IMR-90 (cell line): ENCODE measurements around the gene CTSO. TPM values are rescaled to one million over a fixed set of nuclear protein-coding genes. Genes with fewer than 3 reads are reported as not detected.

ENCODE experiments used
- ATAC-seq: fragments of 200-7000 bp; cut with Tn5 transposase; 2 replicates; pipeline ENCODE4 v1.9.1; 2020; ENCODE audit warnings: low read depth, mild to moderate bottlenecking, moderate library complexity
- BruUV-seq: library from RNA; stranded (reverse); fragments of 400-500 nt; replicated peaks from 2 replicates; lab custom pipeline; 2021; lab: Mats Ljungman, UMichigan
- CTCF ChIA-PET: fragments of 300-600 bp; formaldehyde crosslinking; extraction: SDS; loops from one replicate; lab custom pipeline; 2021; ENCODE audit warnings: antibody characterized with exemption; lab: Yijun Ruan, JAX
- POLR2A ChIA-PET: fragments of 300-600 bp; sonication (Branson Sonifier 250); formaldehyde crosslinking; loops from one replicate; lab custom pipeline; 2022; ENCODE audit warnings: antibody characterized with exemption; ENCODE audit not compliant: unreplicated experiment; lab: Charles Lee
- DNase-seq: peaks from one replicate; pipeline ENCODE4 v3.0.0; 2013
- H2AFZ ChIP-seq: replicated peaks from 2 replicates; pipeline ENCODE3; 2013; ENCODE audit warnings: low read length, mild to moderate bottlenecking; ENCODE audit not compliant: poor library complexity
- H2AK5ac ChIP-seq: 2 replicates; pipeline ENCODE4 v1.6.1; 2013; ENCODE audit warnings: low read depth, low read length, inconsistent platforms
- H2AK9ac ChIP-seq: replicated peaks from 2 replicates; pipeline ENCODE3; 2013; ENCODE audit warnings: mild to moderate bottlenecking, low read depth, low read length, moderate library complexity; ENCODE audit not compliant: poor library complexity
- H2BK120ac ChIP-seq: 2 replicates; pipeline ENCODE4 v1.6.1; 2013; ENCODE audit warnings: low read depth, low read length, inconsistent platforms
- H2BK15ac ChIP-seq: 3 replicates; pipeline ENCODE4 v1.6.1; 2013; ENCODE audit warnings: low read depth, low read length, inconsistent platforms
- H2BK20ac ChIP-seq: 2 replicates; pipeline ENCODE4 v1.6.1; 2013; ENCODE audit warnings: low read depth, mild to moderate bottlenecking, inconsistent platforms, low read length, moderate library complexity
- H2BK5ac ChIP-seq: 2 replicates; pipeline ENCODE4 v1.6.1; 2013; ENCODE audit warnings: mild to moderate bottlenecking, low read depth, low read length, inconsistent platforms; ENCODE audit not compliant: poor library complexity, severe bottlenecking
- H3K14ac ChIP-seq: replicated peaks from 2 replicates; pipeline ENCODE4 v1.6.1; 2013; ENCODE audit warnings: low read depth, low read length, inconsistent platforms
- H3K18ac ChIP-seq: 2 replicates; pipeline ENCODE4 v1.6.1; 2013; ENCODE audit warnings: low read depth, low read length, control low read depth
- H3K23ac ChIP-seq: 2 replicates; pipeline ENCODE4 v1.6.1; 2013; ENCODE audit warnings: low read depth, low read length, inconsistent platforms
- H3K27ac ChIP-seq: 2 replicates; pipeline ENCODE4 v1.5.1; 2013; ENCODE audit warnings: mild to moderate bottlenecking, control low read depth, low read length; ENCODE audit not compliant: insufficient read depth
- H3K27me3 ChIP-seq: 2 replicates; pipeline ENCODE4 v1.6.1; 2013; ENCODE audit warnings: low read length; ENCODE audit not compliant: control insufficient read depth, insufficient read depth
- H3K36me3 ChIP-seq: 2 replicates; pipeline ENCODE4 v1.6.1; 2013; ENCODE audit warnings: low read length, mixed read lengths; ENCODE audit not compliant: control insufficient read depth, insufficient read depth
- H3K4ac ChIP-seq: 2 replicates; pipeline ENCODE4 v1.6.1; 2013; ENCODE audit warnings: low read depth, low read length, inconsistent platforms
- H3K4me1 ChIP-seq: 2 replicates; pipeline ENCODE4 v1.6.1; 2013; ENCODE audit warnings: low read length, mixed read lengths; ENCODE audit not compliant: control insufficient read depth, insufficient read depth
- H3K4me2 ChIP-seq: 2 replicates; pipeline ENCODE4 v1.6.1; 2013; ENCODE audit warnings: low read depth, mild to moderate bottlenecking, control low read depth, low read length, moderate library complexity
- H3K4me3 ChIP-seq: 2 replicates; pipeline ENCODE4 v1.5.1; 2013; ENCODE audit warnings: low read depth, mild to moderate bottlenecking, control low read depth, low read length, moderate library complexity; ENCODE audit not compliant: insufficient read depth
- H3K56ac ChIP-seq: 2 replicates; pipeline ENCODE4 v1.6.1; 2013; ENCODE audit warnings: low read length, inconsistent platforms; ENCODE audit not compliant: insufficient read depth; ENCODE audit errors: extremely low read depth
- H3K79me1 ChIP-seq, 2 experiments: 2 replicates each; pipeline ENCODE4 v1.6.1; 2013; ENCODE audit warnings: low read length in 2 of 2, inconsistent platforms in 1 of 2, low read depth in 1 of 2
- H3K9ac ChIP-seq: 2 replicates; pipeline ENCODE4 v1.6.1; 2013; ENCODE audit warnings: low read depth, low read length, control low read depth
- H3K9me1 ChIP-seq: 2 replicates; pipeline ENCODE4 v1.6.1; 2013; ENCODE audit warnings: low read length, inconsistent platforms; ENCODE audit not compliant: insufficient read depth
- H3K9me3 ChIP-seq: 2 replicates; pipeline ENCODE4 v1.6.1; 2013; ENCODE audit warnings: low read length; ENCODE audit not compliant: control insufficient read depth, insufficient read depth
- H4K20me1 ChIP-seq: 2 replicates; pipeline ENCODE4 v1.6.1; 2013; ENCODE audit warnings: low read length, inconsistent platforms; ENCODE audit not compliant: insufficient read depth
- H4K5ac ChIP-seq: 2 replicates; pipeline ENCODE4 v1.6.1; 2013; ENCODE audit warnings: mild to moderate bottlenecking, low read depth, low read length, control low read depth
- H4K8ac ChIP-seq, 2 experiments: 2 replicates each; pipeline ENCODE4 v1.6.1; 2013; ENCODE audit warnings: low read depth in 2 of 2, low read length in 2 of 2, control low read depth in 1 of 2, inconsistent platforms in 1 of 2
- H4K91ac ChIP-seq: 2 replicates; pipeline ENCODE4 v1.6.1; 2013; ENCODE audit warnings: low read depth, low read length, inconsistent platforms; ENCODE audit not compliant: insufficient read depth
- BHLHE40 ChIP-seq: fragments of 150-350 bp; IDR thresholded peaks from 2 replicates; pipeline ENCODE4 v1.6.1; 2016; ENCODE audit warnings: mild to moderate bottlenecking, low read depth, low read length
- CEBPB ChIP-seq: IDR thresholded peaks from 2 replicates; pipeline ENCODE4 v1.6.1; 2012; ENCODE audit warnings: low read depth, low read length, improper control_type of control experiment
- CHD1 ChIP-seq: IDR thresholded peaks from 2 replicates; pipeline ENCODE4 v1.6.1; 2012; ENCODE audit warnings: low read depth, low read length, improper control_type of control experiment
- FOS ChIP-seq: fragments of 150-350 bp; IDR thresholded peaks from 2 replicates; pipeline ENCODE4 v1.6.1; 2016; ENCODE audit warnings: low read depth, low read length
- MAFK ChIP-seq: IDR thresholded peaks from 2 replicates; pipeline ENCODE4 v1.6.1; 2012; ENCODE audit warnings: low read depth, low read length, improper control_type of control experiment
- MAZ ChIP-seq: IDR thresholded peaks from 2 replicates; pipeline ENCODE4 v1.6.1; 2012; ENCODE audit warnings: low read depth, mild to moderate bottlenecking, low read length, improper control_type of control experiment, moderate library complexity, borderline replicate concordance
- MXI1 ChIP-seq: IDR thresholded peaks from 2 replicates; pipeline ENCODE4 v1.6.1; 2012; ENCODE audit warnings: low read depth, mild to moderate bottlenecking, low read length, moderate library complexity, borderline replicate concordance
- NFE2L2 ChIP-seq: fragments of 150-350 bp; IDR thresholded peaks from 2 replicates; pipeline ENCODE4 v1.6.1; 2016; ENCODE audit warnings: low read depth, mild to moderate bottlenecking, low read length
- POLR2A ChIP-seq: IDR thresholded peaks from 2 replicates; pipeline ENCODE4 v1.6.1; 2012; ENCODE audit warnings: mild to moderate bottlenecking, low read depth, low read length
- RAD21 ChIP-seq: IDR thresholded peaks from 2 replicates; pipeline ENCODE4 v1.6.1; 2012; ENCODE audit warnings: low read length, improper control_type of control experiment
- RCOR1 ChIP-seq: IDR thresholded peaks from 2 replicates; pipeline ENCODE4 v1.6.1; 2012; ENCODE audit warnings: mild to moderate bottlenecking, low read length, improper control_type of control experiment; ENCODE audit not compliant: insufficient replicate concordance
- RFX5 ChIP-seq: IDR thresholded peaks from 2 replicates; pipeline ENCODE4 v1.8.0; 2012; ENCODE audit warnings: low read depth, mild to moderate bottlenecking, low read length, moderate library complexity
- SMC3 ChIP-seq: fragments of 150-350 bp; IDR thresholded peaks from 2 replicates; pipeline ENCODE4 v1.6.1; 2016; ENCODE audit warnings: low read depth, mild to moderate bottlenecking, antibody characterized with exemption, low read length, moderate library complexity
- WGBS, 2 experiments: methylation state at CpG; one replicate each; pipeline versions ENCODE4 v1.1.5 to v1.1.7; 2013; ENCODE audit warnings: missing lambda C conversion rate in 2 of 2; ENCODE audit not compliant: insufficient read length in 1 of 2; ENCODE audit errors: extremely low coverage in 2 of 2; 5-methylcytosine and 5-hydroxymethylcytosine counted together
- dilution Hi-C: fragments of 300-500 bp; cut with HindIII; formaldehyde crosslinking; loops from one replicate; pipeline ENCODE4 v1.14.3; 2018; ENCODE audit warnings: low sequenced_read_pairs; ENCODE audit not compliant: unreplicated experiment
- in situ Hi-C: fragments of 300-500 bp; cut with MboI; formaldehyde crosslinking; loops from 3 replicates; pipeline ENCODE4 v1.14.3; 2019; ENCODE audit warnings: low sequenced_read_pairs, inconsistent platforms, mixed read lengths
- intact Hi-C: fragments of 100-400 bp; cut with micrococcal nuclease; formaldehyde crosslinking; loops from 2 replicates; pipeline ENCODE4 v1.10.0; 2022
- polyA plus RNA-seq, 3 experiments: library from polyadenylated mRNA; depleted of rRNA; stranded (reverse); fragments of >200 nt; gene quantifications; 2 replicates each; pipeline ENCODE4 v1.2.3, GENCODE V29; 2012; ENCODE audit warnings: low replicate concordance in 1 of 3
- total RNA-seq: library from RNA; depleted of rRNA; stranded (reverse); fragments of >200 nt; gene quantifications from 2 replicates; pipeline ENCODE4 v1.2.3, GENCODE V29; 2012
- TF ChIP-seq, protein P1 (sequence below): conservative IDR thresholded peaks from 2 replicates; pipeline ENCODE4 v1.5.1; 2012; ENCODE audit warnings: mild to moderate bottlenecking, low read depth, low read length, improper control_type of control experiment
- TF ChIP-seq, protein P2 (sequence below): fragments of 150-350 bp; IDR thresholded peaks from 2 replicates; pipeline ENCODE4 v1.6.1; 2016; ENCODE audit warnings: low read depth, mild to moderate bottlenecking, low read length, moderate library complexity, borderline replicate concordance
- TF ChIP-seq, protein P3 (sequence below): fragments of 150-350 bp; IDR thresholded peaks from 2 replicates; pipeline ENCODE4 v1.6.1; 2017; ENCODE audit warnings: mild to moderate bottlenecking, antibody characterized with exemption, low read length, low read depth

CTSO gene
- total and polyA plus RNA-seq, 2 of the 4 experiments (the other 2 are of a cell fraction) = 2.9 to 3.9 TPM

DNA sequence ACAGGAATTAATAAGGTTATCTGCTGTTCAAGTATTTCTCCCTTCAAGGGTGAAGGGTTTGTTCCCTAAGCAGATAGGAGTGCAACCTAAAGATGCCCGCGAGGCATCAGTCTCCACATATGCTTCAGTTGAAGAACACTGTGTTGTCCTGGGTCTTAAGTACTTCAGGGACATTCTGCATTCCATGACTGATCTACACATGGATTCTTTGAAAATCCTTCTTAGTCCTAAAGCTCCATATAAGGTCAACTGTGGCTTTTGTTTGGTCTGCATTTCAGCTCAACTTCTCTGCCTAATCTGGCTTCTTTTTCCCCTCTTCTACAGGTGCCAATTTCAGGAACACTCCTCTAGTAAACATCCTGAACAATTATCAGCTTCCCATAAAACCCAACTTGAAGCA, 21.8 kb upstream of the CTSO start:
- no peaks in the 10 kb centered on the region for H4K20me1 ChIP-seq
- ChIA-PET POLR2A (no interaction called here), CTCF (no interaction called here)
- H3K79me1 ChIP-seq = no peaks in the 10 kb centered on the region
- no peaks in the 10 kb centered on the region; the same call in 1 of the 2 replicates for H3K9me1 ChIP-seq
- DNase-seq (no peak), ATAC-seq (no peak)
- no peak overlapping the region for H3K27ac ChIP-seq
- no peak overlapping the region for H3K9ac ChIP-seq
- H2BK15ac ChIP-seq = no peak overlapping the region
- no peak overlapping the region for H4K5ac ChIP-seq
- H3K56ac ChIP-seq = no peak overlapping the region
- BruUV-seq = no TSS peak
- peaks cover 7% of the 10 kb centered on the region for H3K4me1 ChIP-seq
- H2BK120ac ChIP-seq = no peak overlapping the region; the same call in 1 of the 2 replicates
- H3K9me3 ChIP-seq = 0 out of 2 replicates have a peak, but pooled peaks cover 2% of the 10 kb centered on the region
- H2BK5ac ChIP-seq = no peak overlapping the region
- no peak overlapping the region for H2BK20ac ChIP-seq
- H3K27me3 ChIP-seq = no peaks in the 10 kb centered on the region; the same call in 1 of the 2 replicates
- dilution Hi-C loops (no loop called here), in situ Hi-C loops (no loop called here), intact Hi-C loops (loop anchor here (10.0 kb wide), 1 partner anchor 399 kb away; no protein-coding TSS in a partner anchor)
- no peak overlapping the region for H3K14ac ChIP-seq
- WGBS, 2 experiments = no CpG with 5 or more reads among the region's 2 CpGs
- no peak overlapping the region for H4K8ac ChIP-seq
- H3K18ac ChIP-seq = peak overlapping the region; percentile 36; the same call in 1 of the 2 replicates
- H2AK5ac ChIP-seq = no peak overlapping the region
- no peak overlapping the region for H3K4ac ChIP-seq
- H2AFZ ChIP-seq = no peak overlapping the region
- no peak overlapping the region for H3K4me2 ChIP-seq
- H3K4me3 ChIP-seq = no peak overlapping the region
- H2AK9ac ChIP-seq = no peak overlapping the region
- no peak overlapping the region for H3K23ac ChIP-seq
- no peak for TF ChIP-seq CHD1
- no peak for TF ChIP-seq MAZ
- TF ChIP-seq, protein P1, sequence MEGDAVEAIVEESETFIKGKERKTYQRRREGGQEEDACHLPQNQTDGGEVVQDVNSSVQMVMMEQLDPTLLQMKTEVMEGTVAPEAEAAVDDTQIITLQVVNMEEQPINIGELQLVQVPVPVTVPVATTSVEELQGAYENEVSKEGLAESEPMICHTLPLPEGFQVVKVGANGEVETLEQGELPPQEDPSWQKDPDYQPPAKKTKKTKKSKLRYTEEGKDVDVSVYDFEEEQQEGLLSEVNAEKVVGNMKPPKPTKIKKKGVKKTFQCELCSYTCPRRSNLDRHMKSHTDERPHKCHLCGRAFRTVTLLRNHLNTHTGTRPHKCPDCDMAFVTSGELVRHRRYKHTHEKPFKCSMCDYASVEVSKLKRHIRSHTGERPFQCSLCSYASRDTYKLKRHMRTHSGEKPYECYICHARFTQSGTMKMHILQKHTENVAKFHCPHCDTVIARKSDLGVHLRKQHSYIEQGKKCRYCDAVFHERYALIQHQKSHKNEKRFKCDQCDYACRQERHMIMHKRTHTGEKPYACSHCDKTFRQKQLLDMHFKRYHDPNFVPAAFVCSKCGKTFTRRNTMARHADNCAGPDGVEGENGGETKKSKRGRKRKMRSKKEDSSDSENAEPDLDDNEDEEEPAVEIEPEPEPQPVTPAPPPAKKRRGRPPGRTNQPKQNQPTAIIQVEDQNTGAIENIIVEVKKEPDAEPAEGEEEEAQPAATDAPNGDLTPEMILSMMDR = no peak
- no peak for TF ChIP-seq RCOR1
- no peak for TF ChIP-seq BHLHE40
- TF ChIP-seq, protein P2, sequence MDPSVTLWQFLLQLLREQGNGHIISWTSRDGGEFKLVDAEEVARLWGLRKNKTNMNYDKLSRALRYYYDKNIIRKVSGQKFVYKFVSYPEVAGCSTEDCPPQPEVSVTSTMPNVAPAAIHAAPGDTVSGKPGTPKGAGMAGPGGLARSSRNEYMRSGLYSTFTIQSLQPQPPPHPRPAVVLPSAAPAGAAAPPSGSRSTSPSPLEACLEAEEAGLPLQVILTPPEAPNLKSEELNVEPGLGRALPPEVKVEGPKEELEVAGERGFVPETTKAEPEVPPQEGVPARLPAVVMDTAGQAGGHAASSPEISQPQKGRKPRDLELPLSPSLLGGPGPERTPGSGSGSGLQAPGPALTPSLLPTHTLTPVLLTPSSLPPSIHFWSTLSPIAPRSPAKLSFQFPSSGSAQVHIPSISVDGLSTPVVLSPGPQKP = no peak
- no peak for TF ChIP-seq MAFK
- no peak for TF ChIP-seq RFX5
- no peak for TF ChIP-seq RAD21
- TF ChIP-seq SMC3 = no peak
- TF ChIP-seq FOS = no peak
- no peak for TF ChIP-seq POLR2A
- TF ChIP-seq, protein P3, sequence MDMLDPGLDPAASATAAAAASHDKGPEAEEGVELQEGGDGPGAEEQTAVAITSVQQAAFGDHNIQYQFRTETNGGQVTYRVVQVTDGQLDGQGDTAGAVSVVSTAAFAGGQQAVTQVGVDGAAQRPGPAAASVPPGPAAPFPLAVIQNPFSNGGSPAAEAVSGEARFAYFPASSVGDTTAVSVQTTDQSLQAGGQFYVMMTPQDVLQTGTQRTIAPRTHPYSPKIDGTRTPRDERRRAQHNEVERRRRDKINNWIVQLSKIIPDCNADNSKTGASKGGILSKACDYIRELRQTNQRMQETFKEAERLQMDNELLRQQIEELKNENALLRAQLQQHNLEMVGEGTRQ = no peak
- TF ChIP-seq NFE2L2 = no peak
- TF ChIP-seq CEBPB = no peak
- TF ChIP-seq MXI1 = no peak
- H4K91ac ChIP-seq = no peak overlapping the region
- no peaks in the 10 kb centered on the region for H3K36me3 ChIP-seq
